Effector memory CD4-positive, alpha-beta T cell (primary cell): Measurements from ENCODE around the gene ADCYAP1.

Experiments used
- DNase-seq, 3 donors: peaks; one replicate each; pipeline ENCODE4 v3.0.0-alpha.2; 2020
- H3K27ac ChIP-seq: 2 replicates; pipeline ENCODE4 v1.7.0; 2013; ENCODE audit warnings: mild to moderate bottlenecking, low read length, moderate library complexity; ENCODE audit not compliant: insufficient read depth, poor library complexity, severe bottlenecking
- H3K27me3 ChIP-seq: replicated peaks from 2 replicates; pipeline ENCODE4 v1.7.0; 2013; ENCODE audit warnings: mild to moderate bottlenecking, low read length; ENCODE audit not compliant: insufficient read depth, control insufficient read depth, poor library complexity, severe bottlenecking
- H3K36me3 ChIP-seq: 2 replicates; pipeline ENCODE4 v1.7.0; 2013; ENCODE audit warnings: mild to moderate bottlenecking, low read length, moderate library complexity; ENCODE audit not compliant: control insufficient read depth, insufficient read depth
- H3K4me1 ChIP-seq: 2 replicates; pipeline ENCODE4 v1.7.0; 2013; ENCODE audit warnings: low read length, mild to moderate bottlenecking; ENCODE audit not compliant: control insufficient read depth, insufficient read depth, poor library complexity, severe bottlenecking
- H3K4me3 ChIP-seq: 2 replicates; pipeline ENCODE4 v1.7.0; 2013; ENCODE audit warnings: low read length, low read depth, mild to moderate bottlenecking; ENCODE audit not compliant: insufficient read depth, poor library complexity, severe bottlenecking
- H3K9me3 ChIP-seq: 2 replicates; pipeline ENCODE4 v1.7.0; 2013; ENCODE audit warnings: mild to moderate bottlenecking, low read length, moderate library complexity; ENCODE audit not compliant: control insufficient read depth

ADCYAP1 gene

GRCh38 chr18:957829-958228 is 53.2 kb downstream of the ADCYAP1 start:
- peaks cover 4% of the 10 kb centered on the region for H3K27me3 ChIP-seq
- no peak overlapping the region for H3K27ac ChIP-seq
- H3K9me3 ChIP-seq: no peaks in the 10 kb centered on the region
- DNase-seq: no peak
- H3K4me3 ChIP-seq: no peak overlapping the region
- no peaks in the 10 kb centered on the region for H3K36me3 ChIP-seq
- no peaks in the 10 kb centered on the region for H3K4me1 ChIP-seq

GRCh38 chr18:959854-960253 is 55.2 kb downstream of the ADCYAP1 start:
- H3K27me3 ChIP-seq: peaks cover 4% of the 10 kb centered on the region
- DNase-seq: no peak
- H3K4me1 ChIP-seq: no peaks in the 10 kb centered on the region
- H3K4me3 ChIP-seq: no peak overlapping the region
- no peaks in the 10 kb centered on the region for H3K9me3 ChIP-seq
- no peaks in the 10 kb centered on the region for H3K36me3 ChIP-seq
- no peak overlapping the region for H3K27ac ChIP-seq
